ENCODE measurements around the gene CCDC106.
A peak's percentile ranks its signal among the peaks of the same experiment; 100 is the strongest.

Gene CCDC106

GRCh38 chr19:55599842-55600661 is 48.0 kb upstream of the CCDC106 start, which contains the start of gene ZNF524 (continued):
- TF ChIP-seq PBX3 (CRISPR knock-in tag; IDR thresholded peaks at IDR 0.05) (peak; percentile 72; the same call in 1 of the 2 replicates), KLF7 (tag by site-specific recombination; IDR thresholded peaks at IDR 0.05; ENCODE audit: borderline replicate concordance) (peak; percentile 97; the same call in 1 of the 2 replicates), WT1 (tag by site-specific recombination; IDR thresholded peaks at IDR 0.05) (peak; percentile 43; the same call in 1 of the 2 replicates), ZFP69B (tag by site-specific recombination; IDR thresholded peaks at IDR 0.05) (peak; percentile 63; the same call in 1 of the 2 replicates), ZBTB1 (tag by site-specific recombination; IDR thresholded peaks at IDR 0.05) (no peak), ZNF184 (tag by site-specific recombination; IDR thresholded peaks at IDR 0.05) (no peak), OSR2 (tag by site-specific recombination; IDR thresholded peaks at IDR 0.05) (peak; percentile 50; the same call in 1 of the 2 replicates), ZBTB26 (tag by site-specific recombination; optimal IDR thresholded peaks at IDR 0.05) (peak; percentile 86), ZBTB11 (tag by site-specific recombination; conservative IDR thresholded peaks at IDR 0.05; ENCODE audit: low read depth) (peak; percentile 18), ZSCAN30 (tag by site-specific recombination; IDR thresholded peaks at IDR 0.05) (peak; percentile 55; the same call in 1 of the 2 replicates), YY1 (tag by site-specific recombination; IDR thresholded peaks at IDR 0.05) (peak; percentile 99), ZNF623 (tag by site-specific recombination; IDR thresholded peaks at IDR 0.05) (0 out of 2 replicates have a peak, but pooled peaks have one; percentile 7), ZNF221 (tag by site-specific recombination; IDR thresholded peaks at IDR 0.05; ENCODE audit: borderline replicate concordance) (peak; percentile 76; the same call in 1 of the 2 replicates), ZNF555 (tag by site-specific recombination; conservative IDR thresholded peaks at IDR 0.05) (no peak), ZNF398 (tag by site-specific recombination; IDR thresholded peaks at IDR 0.05) (no peak), SP7 (tag by site-specific recombination; IDR thresholded peaks at IDR 0.05) (peak; percentile 66), ZEB2 (tag by site-specific recombination; IDR thresholded peaks at IDR 0.05) (peak; percentile 26; the same call in 1 of the 2 replicates), SP3 (tag by site-specific recombination; IDR thresholded peaks at IDR 0.05) (peak; percentile 90), ZXDB (tag by site-specific recombination; IDR thresholded peaks at IDR 0.05) (peak; percentile 93), KLF1 (tag by site-specific recombination; IDR thresholded peaks at IDR 0.05) (peak; percentile 90), ZNF777 (tag by site-specific recombination; IDR thresholded peaks at IDR 0.05; ENCODE audit: borderline replicate concordance) (no peak), ZSCAN23 (tag by site-specific recombination; IDR thresholded peaks at IDR 0.05) (0 out of 2 replicates have a peak, but pooled peaks have one; percentile 39), ZNF558 (tag by site-specific recombination; IDR thresholded peaks at IDR 0.05) (peak; percentile 22; the same call in 1 of the 2 replicates), ZNF692 (tag by site-specific recombination; IDR thresholded peaks at IDR 0.05) (peak; percentile 89), ZNF155 (tag by site-specific recombination; IDR thresholded peaks at IDR 0.05) (no peak), KLF17 (tag by site-specific recombination; IDR thresholded peaks at IDR 0.05) (peak; percentile 71), ZNF645 (tag by site-specific recombination; IDR thresholded peaks at IDR 0.05) (no peak)
